ENCODE results near the gene PRKCD. TPM values are rescaled to one million over a fixed set of nuclear protein-coding genes. Genes with fewer than 3 reads are reported as not detected.

PRKCD gene
- total RNA-seq, 1 experiment from 2014 or later = 1.4 TPM

DNA sequence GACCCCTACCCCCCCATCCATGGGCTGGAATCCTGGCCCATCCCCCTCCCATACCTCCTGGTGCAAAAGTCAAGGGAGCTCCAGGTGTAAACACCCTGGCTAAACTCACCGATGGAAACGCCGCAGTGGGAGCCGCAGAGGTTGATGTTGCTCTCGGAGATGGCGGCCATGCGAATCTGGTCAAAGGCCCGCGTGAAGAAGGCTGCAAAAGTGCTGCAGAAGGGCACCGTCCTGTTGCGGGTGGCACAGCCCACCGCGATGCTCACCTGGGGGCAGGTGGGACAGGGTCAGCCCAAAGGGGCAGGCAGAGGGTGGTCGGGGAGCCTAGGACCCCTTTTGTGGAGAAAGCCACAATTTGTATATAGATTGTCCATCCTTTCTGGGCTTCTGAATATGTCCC is 68.2 kb downstream of the PRKCD start:
- no peak overlapping the region for H3K27ac ChIP-seq (ENCODE audit: low read depth, low read length, poor library complexity, severe bottlenecking)
- ChIA-PET CTCF (no interaction called here), POLR2A (ENCODE audit: low non-redundant PET) (no interaction called here)
- intact Hi-C loops (cut with micrococcal nuclease; ENCODE audit: unreplicated experiment) = no loop called here
- no TSS peak for BruUV-seq (replicated peaks)
- H3K4me1 ChIP-seq (ENCODE audit: insufficient read depth, low read length, poor library complexity, severe bottlenecking) = no peaks in the 10 kb centered on the region
- TF ChIP-seq, protein P1, sequence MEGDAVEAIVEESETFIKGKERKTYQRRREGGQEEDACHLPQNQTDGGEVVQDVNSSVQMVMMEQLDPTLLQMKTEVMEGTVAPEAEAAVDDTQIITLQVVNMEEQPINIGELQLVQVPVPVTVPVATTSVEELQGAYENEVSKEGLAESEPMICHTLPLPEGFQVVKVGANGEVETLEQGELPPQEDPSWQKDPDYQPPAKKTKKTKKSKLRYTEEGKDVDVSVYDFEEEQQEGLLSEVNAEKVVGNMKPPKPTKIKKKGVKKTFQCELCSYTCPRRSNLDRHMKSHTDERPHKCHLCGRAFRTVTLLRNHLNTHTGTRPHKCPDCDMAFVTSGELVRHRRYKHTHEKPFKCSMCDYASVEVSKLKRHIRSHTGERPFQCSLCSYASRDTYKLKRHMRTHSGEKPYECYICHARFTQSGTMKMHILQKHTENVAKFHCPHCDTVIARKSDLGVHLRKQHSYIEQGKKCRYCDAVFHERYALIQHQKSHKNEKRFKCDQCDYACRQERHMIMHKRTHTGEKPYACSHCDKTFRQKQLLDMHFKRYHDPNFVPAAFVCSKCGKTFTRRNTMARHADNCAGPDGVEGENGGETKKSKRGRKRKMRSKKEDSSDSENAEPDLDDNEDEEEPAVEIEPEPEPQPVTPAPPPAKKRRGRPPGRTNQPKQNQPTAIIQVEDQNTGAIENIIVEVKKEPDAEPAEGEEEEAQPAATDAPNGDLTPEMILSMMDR (conservative IDR thresholded peaks at IDR 0.05; ENCODE audit: low read depth, low read length) = no peak
- peaks cover 48% of the 10 kb centered on the region for H3K36me3 ChIP-seq (ENCODE audit: insufficient read depth, low read length, poor library complexity, severe bottlenecking)
- no peak overlapping the region for H3K4me3 ChIP-seq (ENCODE audit: low read depth, low read length, poor library complexity, severe bottlenecking)
- no peaks in the 10 kb centered on the region for H3K9me3 ChIP-seq (ENCODE audit: low read depth, low read length, poor library complexity, severe bottlenecking)
- no peaks in the 10 kb centered on the region for H3K27me3 ChIP-seq (replicated peaks; ENCODE audit: insufficient read depth, low read depth, low read length, poor library complexity)
- DNase-seq (ENCODE audit: low spot score) = no peak

DNA sequence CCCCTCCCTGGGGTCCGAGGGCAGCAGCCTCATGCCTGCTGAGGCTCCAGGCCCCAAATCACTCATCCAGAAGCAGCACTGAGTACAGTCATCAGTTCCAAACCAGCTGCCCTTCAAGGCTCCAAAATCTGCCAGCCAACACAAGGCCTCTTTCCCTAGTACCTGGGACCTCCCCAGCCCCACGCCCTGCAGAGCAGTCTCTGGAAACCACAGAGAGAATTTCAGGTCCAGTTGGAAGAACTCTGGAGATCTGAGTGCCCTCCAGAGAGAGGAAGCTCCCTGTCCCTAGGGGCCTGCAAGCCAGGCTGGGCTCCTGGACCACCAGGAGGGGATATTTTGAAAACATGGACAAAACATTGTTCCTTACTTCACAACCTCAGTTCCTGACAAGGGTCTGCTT is 68.6 kb downstream of the PRKCD start:
- ChIA-PET CTCF (no interaction called here), POLR2A (ENCODE audit: low non-redundant PET) (no interaction called here)
- no peak overlapping the region for H3K4me3 ChIP-seq (ENCODE audit: low read depth, low read length, poor library complexity, severe bottlenecking)
- no peak for DNase-seq (ENCODE audit: low spot score)
- H3K36me3 ChIP-seq (ENCODE audit: insufficient read depth, low read length, poor library complexity, severe bottlenecking) = peaks cover 48% of the 10 kb centered on the region
- TF ChIP-seq, protein P1 (conservative IDR thresholded peaks at IDR 0.05; ENCODE audit: low read depth, low read length) = no peak
- TF ChIP-seq EZH2 (IDR thresholded peaks at IDR 0.05; ENCODE audit: borderline replicate concordance, low read depth, low read length, poor library complexity, severe bottlenecking) = no peak
- intact Hi-C loops (cut with micrococcal nuclease; ENCODE audit: unreplicated experiment) = no loop called here
- BruUV-seq (replicated peaks) = no TSS peak
- no peaks in the 10 kb centered on the region for H3K27me3 ChIP-seq (replicated peaks; ENCODE audit: insufficient read depth, low read depth, low read length, poor library complexity)
- no peak overlapping the region for H3K27ac ChIP-seq (ENCODE audit: low read depth, low read length, poor library complexity, severe bottlenecking)
- no peaks in the 10 kb centered on the region for H3K4me1 ChIP-seq (ENCODE audit: insufficient read depth, low read length, poor library complexity, severe bottlenecking)
- H3K9me3 ChIP-seq (ENCODE audit: low read depth, low read length, poor library complexity, severe bottlenecking) = no peaks in the 10 kb centered on the region

DNA sequence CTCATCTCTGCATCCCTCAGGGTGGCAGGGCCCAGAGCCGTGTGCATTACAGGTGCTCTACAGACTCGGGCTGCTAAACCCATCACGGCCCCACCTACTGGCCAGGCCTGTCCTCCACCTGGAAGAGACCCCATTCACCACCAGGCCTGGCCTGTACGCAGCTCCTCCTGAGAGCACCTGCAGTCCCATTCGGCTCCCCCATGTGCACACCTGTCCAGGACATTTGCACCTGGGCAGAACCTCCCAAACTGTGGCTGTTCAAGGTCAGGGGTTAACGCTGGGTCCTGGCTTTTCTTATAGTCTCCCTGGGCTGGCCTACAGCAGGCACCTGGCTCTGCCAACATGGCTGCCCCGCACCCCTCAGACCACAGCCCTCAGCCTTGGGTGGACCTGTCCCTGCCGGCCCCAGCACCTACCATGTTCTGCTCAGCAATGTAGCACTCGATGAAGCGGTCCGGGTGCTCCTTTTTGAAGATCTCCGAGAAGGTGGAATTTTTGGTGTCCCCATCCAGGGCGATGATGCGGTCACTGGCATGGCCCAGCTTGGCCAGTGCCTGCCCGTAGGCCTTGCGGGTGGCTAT is 69.1 kb downstream of the PRKCD start:
- DNase-seq (ENCODE audit: low spot score) = no peak
- Histone ChIP-seq H3K4me1 (ENCODE audit: insufficient read depth, low read length, poor library complexity, severe bottlenecking) (no peaks in the 10 kb centered on the region), H3K36me3 (ENCODE audit: insufficient read depth, low read length, poor library complexity, severe bottlenecking) (peaks cover 48% of the 10 kb centered on the region), H3K27ac (ENCODE audit: low read depth, low read length, poor library complexity, severe bottlenecking) (no peak overlapping the region), H3K9me3 (ENCODE audit: low read depth, low read length, poor library complexity, severe bottlenecking) (no peaks in the 10 kb centered on the region), H3K4me3 (ENCODE audit: low read depth, low read length, poor library complexity, severe bottlenecking) (no peak overlapping the region), H3K27me3 (replicated peaks; ENCODE audit: insufficient read depth, low read depth, low read length, poor library complexity) (no peaks in the 10 kb centered on the region)
- no TSS peak for BruUV-seq (replicated peaks)
- TF ChIP-seq, protein P1 (conservative IDR thresholded peaks at IDR 0.05; ENCODE audit: low read depth, low read length) = no peak
- TF ChIP-seq EZH2 (IDR thresholded peaks at IDR 0.05; ENCODE audit: borderline replicate concordance, low read depth, low read length, poor library complexity, severe bottlenecking) = no peak
- ChIA-PET CTCF (no interaction called here), POLR2A (ENCODE audit: low non-redundant PET) (no interaction called here)
- intact Hi-C loops (cut with micrococcal nuclease; ENCODE audit: unreplicated experiment) = no loop called here

Data from A673 (cell line).